Body of pancreas (tissue), 4 donors: ENCODE results near the gene AHCYL2.

Experiments used
- CTCF ChIP-seq, 7 experiments: fragments of 450-650 bp in 4 of 7; fragments of 200-600 bp in 3 of 7; sonication (generic) in 3 of 7; IDR thresholded peaks; one replicate each; pipeline ENCODE4 v1.5.1; 2016 to 2019; ENCODE audit warnings: antibody characterized with exemption in 7 of 7
- POLR2A ChIP-seq, 3 donors: fragments of 450-650 bp; IDR thresholded peaks; one replicate each; pipeline ENCODE4 v1.6.1; 2016; ENCODE audit warnings: antibody characterized with exemption in 3 of 3, mild to moderate bottlenecking in 2 of 3

GRCh38 chr7:129197771-129198170 is 27.1 kb upstream of the AHCYL2 start:
- no peak for TF ChIP-seq POLR2A (IDR thresholded peaks at IDR 0.05)
- TF ChIP-seq CTCF (IDR thresholded peaks at IDR 0.05) = no peak
